Measurements from ENCODE around the gene L3MBTL4.

Gene L3MBTL4

GRCh38 chr18:5986257-5986931 lies 428.3 kb downstream of the L3MBTL4 start:
- no peak for DNase-seq (ENCODE audit: low spot score)

GRCh38 chr18:5984245-5984644 lies 430.5 kb downstream of the L3MBTL4 start:
- DNase-seq (ENCODE audit: low spot score): no peak

- no peak for DNase-seq (ENCODE audit: low spot score)
Measured at GRCh38 chr18:5983488-5983887, 431.2 kb downstream of the L3MBTL4 start.

GRCh38 chr18:5982332-5982731 lies 432.4 kb downstream of the L3MBTL4 start:
- no peak for DNase-seq (ENCODE audit: low spot score)

- DNase-seq (ENCODE audit: low spot score): no peak
Measured at GRCh38 chr18:5980721-5981120, 434.0 kb downstream of the L3MBTL4 start.

GRCh38 chr18:5979971-5980457 lies 434.7 kb downstream of the L3MBTL4 start:
- no peak for DNase-seq (ENCODE audit: low spot score)

- DNase-seq (ENCODE audit: low spot score): no peak
Measured at GRCh38 chr18:5979176-5979888, 435.4 kb downstream of the L3MBTL4 start.

GRCh38 chr18:5977022-5977421 lies 437.7 kb downstream of the L3MBTL4 start:
- DNase-seq (ENCODE audit: low spot score): no peak

GRCh38 chr18:5975111-5976002 lies 439.4 kb downstream of the L3MBTL4 start:
- DNase-seq (ENCODE audit: low spot score): peak; percentile 46

- no peak for DNase-seq (ENCODE audit: low spot score)
Measured at GRCh38 chr18:5974696-5975095, 440.0 kb downstream of the L3MBTL4 start.

GRCh38 chr18:5973099-5973498 lies 441.6 kb downstream of the L3MBTL4 start:
- no peak for DNase-seq (ENCODE audit: low spot score)

GRCh38 chr18:5972298-5972697 lies 442.4 kb downstream of the L3MBTL4 start:
- no peak for DNase-seq (ENCODE audit: low spot score)

- DNase-seq (ENCODE audit: low spot score): no peak
Measured at GRCh38 chr18:5969989-5970403, 444.7 kb downstream of the L3MBTL4 start.

GRCh38 chr18:5969355-5969988 lies 445.2 kb downstream of the L3MBTL4 start:
- no peak for DNase-seq (ENCODE audit: low spot score)

- DNase-seq (ENCODE audit: low spot score): no peak
Measured at GRCh38 chr18:5967666-5968065, 447.0 kb downstream of the L3MBTL4 start.

GRCh38 chr18:5967007-5967406 lies 447.7 kb downstream of the L3MBTL4 start:
- DNase-seq (ENCODE audit: low spot score): no peak

GRCh38 chr18:5966514-5966913 lies 448.2 kb downstream of the L3MBTL4 start:
- DNase-seq (ENCODE audit: low spot score): no peak

GRCh38 chr18:5964996-5965395 lies 449.7 kb downstream of the L3MBTL4 start:
- DNase-seq (ENCODE audit: low spot score): no peak

- no peak for DNase-seq (ENCODE audit: low spot score)
Measured at GRCh38 chr18:5964596-5964995, 450.1 kb downstream of the L3MBTL4 start.

GRCh38 chr18:5964108-5964507 lies 450.6 kb downstream of the L3MBTL4 start:
- DNase-seq (ENCODE audit: low spot score): no peak

GRCh38 chr18:5963267-5963666 lies 451.4 kb downstream of the L3MBTL4 start:
- no peak for DNase-seq (ENCODE audit: low spot score)

GRCh38 chr18:5962362-5962761 lies 452.3 kb downstream of the L3MBTL4 start:
- DNase-seq (ENCODE audit: low spot score): no peak
